ENCODE measurements around the gene RNF7. TPM values are rescaled to one million over a fixed set of nuclear protein-coding genes. Genes with fewer than 3 reads are reported as not detected.

Gene RNF7
- total RNA-seq, 4 donors from 2014 or later, result 92.1 to 113 (median 106) TPM

- ATAC-seq (no peak), DNase-seq (no peak)
- Histone ChIP-seq H3K36me3 (no peaks in the 10 kb centered on the region), H3K27ac (no peak overlapping the region), H3K4me3 (no peak overlapping the region), H3K27me3 (no peaks in the 10 kb centered on the region), H3K9me3 (no peaks in the 10 kb centered on the region), H3K4me1 (peaks cover 7 to 15% of the 10 kb centered on the region in 2 donors)
- no peak for TF ChIP-seq CTCF (IDR thresholded peaks at IDR 0.05 in 4 of 5, conservative IDR thresholded peaks at IDR 0.05 in 1 of 5)
- no peak for TF ChIP-seq POLR2A (IDR thresholded peaks at IDR 0.05)
- in situ Hi-C loops (cut with MboI; ENCODE audit: low sequenced_read_pairs in 4 of 4), result no loop called here
- intact Hi-C loops (cut with DNase I; ENCODE audit: low total_unique reads), result loop anchor here (5.0 kb wide), 1 partner anchor 53 kb away; no protein-coding TSS in a partner anchor
These were observed 57.2 kb downstream of the RNF7 start for GRCh38 chr3:141795276-141795675.

GRCh38 chr3:141795741-141796080, 57.6 kb downstream of the RNF7 start:
- intact Hi-C loops (cut with DNase I; ENCODE audit: low total_unique reads), result loop anchor here (5.0 kb wide), 1 partner anchor 53 kb away; no protein-coding TSS in a partner anchor
- no peak for DNase-seq
- in situ Hi-C loops (cut with MboI; ENCODE audit: low sequenced_read_pairs in 4 of 4), result no loop called here
- no peaks in the 10 kb centered on the region for H3K27me3 ChIP-seq
- no peak for ATAC-seq
- no peaks in the 10 kb centered on the region for H3K36me3 ChIP-seq
- no peaks in the 10 kb centered on the region for H3K9me3 ChIP-seq
- H3K27ac ChIP-seq, result no peak overlapping the region
- peaks cover 7 to 15% of the 10 kb centered on the region in 2 donors for H3K4me1 ChIP-seq
- no peak overlapping the region for H3K4me3 ChIP-seq
- TF ChIP-seq CTCF (IDR thresholded peaks at IDR 0.05 in 4 of 5, conservative IDR thresholded peaks at IDR 0.05 in 1 of 5) (no peak), POLR2A (IDR thresholded peaks at IDR 0.05) (no peak)

DNA sequence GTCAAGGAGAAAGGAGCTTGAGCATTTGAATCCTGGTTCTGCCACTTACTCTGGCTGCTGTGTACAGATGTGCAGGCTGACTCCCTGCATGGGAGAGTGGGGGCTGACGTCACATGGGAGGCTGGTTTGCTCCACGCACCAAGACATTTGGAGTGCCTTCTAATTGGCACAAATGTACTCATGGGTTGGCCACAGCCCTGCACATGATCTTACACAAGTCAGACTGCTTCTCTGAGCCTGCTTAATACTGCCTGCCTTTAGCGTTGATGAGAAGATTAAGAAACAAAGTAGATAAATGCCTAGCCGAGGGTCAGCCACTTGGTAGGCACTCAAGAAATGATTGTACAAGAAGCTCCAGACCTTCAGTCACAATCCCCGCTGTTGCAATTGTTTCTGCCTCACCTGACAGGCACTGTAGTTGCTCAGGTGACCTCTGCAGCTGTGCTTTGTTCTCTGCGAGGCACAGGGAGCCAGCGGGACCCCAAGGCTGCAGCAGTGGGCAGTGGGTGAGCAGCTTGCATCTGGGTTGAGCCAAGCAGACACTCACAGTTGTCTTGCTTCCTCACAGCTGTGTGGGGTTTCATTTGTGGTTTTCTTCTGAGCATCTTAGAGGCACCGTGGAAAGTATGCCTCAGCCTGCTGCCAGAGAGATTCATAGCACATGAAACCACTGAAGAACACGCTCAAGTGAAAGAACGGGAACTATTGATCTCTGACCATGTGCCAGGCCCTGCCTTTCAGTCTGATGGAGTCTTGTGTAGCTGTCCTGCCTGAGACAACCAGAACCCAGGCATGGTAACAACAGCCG, 58.2 kb downstream of the RNF7 start:
- in situ Hi-C loops (cut with MboI; ENCODE audit: low sequenced_read_pairs in 4 of 4) (no loop called here), intact Hi-C loops (cut with DNase I; ENCODE audit: low total_unique reads) (loop anchor here (5.0 kb wide), 1 partner anchor 54 kb away; no protein-coding TSS in a partner anchor)
- Histone ChIP-seq H3K27ac (peak overlapping the region in 3 of 4 donors; percentile 11 to 69 (median 61)), H3K27me3 (no peaks in the 10 kb centered on the region), H3K36me3 (no peaks in the 10 kb centered on the region), H3K4me1 (peaks cover 7 to 15% of the 10 kb centered on the region in 2 donors), H3K4me3 (peak overlapping the region in 2 of 4 donors; percentile 48 to 68), H3K9me3 (no peaks in the 10 kb centered on the region)
- ATAC-seq (peak; percentile 37 to 44), DNase-seq (peak; percentile 19 to 32)
- no peak for TF ChIP-seq POLR2A (IDR thresholded peaks at IDR 0.05)
- TF ChIP-seq CTCF (IDR thresholded peaks at IDR 0.05 in 4 of 5, conservative IDR thresholded peaks at IDR 0.05 in 1 of 5), result no peak

Other genes with a start within 250 kb of the RNF7 start
- under 1 TPM in 3 of 4 donors, not detected in 1; 0.16 to 0.85 (median 0.27) TPM for gene GRK7, start 25.1 kb downstream of the RNF7 start, total RNA-seq
- 10 to 100 TPM; 16.2 to 35.9 (median 17.6) TPM for gene ATP1B3, start 138.3 kb downstream of the RNF7 start, total RNA-seq